ENCODE data around the gene EDRF1.

The EDRF1 gene

GRCh38 chr10:125683821-125684220 lies 35.7 kb upstream of the EDRF1 start:
- Histone ChIP-seq H3K27me3 (ENCODE audit: control insufficient read depth, insufficient read depth, low read length) (no peaks in the 10 kb centered on the region), H3K9me3 (ENCODE audit: control insufficient read depth, low read length) (no peaks in the 10 kb centered on the region), H3K4me1 (no peaks in the 10 kb centered on the region), H3K36me3 (ENCODE audit: control insufficient read depth, insufficient read depth, low read length) (no peaks in the 10 kb centered on the region), H3K9ac (no peak overlapping the region), H3K4me2 (ENCODE audit: low read length) (no peak overlapping the region), H3K27ac (no peak overlapping the region), H2AFZ (no peak overlapping the region), H3K79me2 (no peaks in the 10 kb centered on the region), H3K4me3 (ENCODE audit: low read depth, low read length) (no peak overlapping the region)
- TF ChIP-seq CTCF (IDR thresholded peaks at IDR 0.05), result no peak

- Histone ChIP-seq H3K4me1 (no peaks in the 10 kb centered on the region), H3K4me2 (ENCODE audit: low read length) (no peak overlapping the region), H3K9ac (no peak overlapping the region), H3K79me2 (no peaks in the 10 kb centered on the region), H3K9me3 (ENCODE audit: control insufficient read depth, low read length) (no peaks in the 10 kb centered on the region), H3K27me3 (ENCODE audit: control insufficient read depth, insufficient read depth, low read length) (no peaks in the 10 kb centered on the region), H3K36me3 (ENCODE audit: control insufficient read depth, insufficient read depth, low read length) (no peaks in the 10 kb centered on the region), H2AFZ (no peak overlapping the region), H3K27ac (no peak overlapping the region), H3K4me3 (ENCODE audit: low read depth, low read length) (no peak overlapping the region)
- TF ChIP-seq CTCF (IDR thresholded peaks at IDR 0.05), result no peak
These were observed 34.9 kb upstream of the EDRF1 start for GRCh38 chr10:125684581-125684980.

- no peak for TF ChIP-seq CTCF (IDR thresholded peaks at IDR 0.05)
- Histone ChIP-seq H3K79me2 (no peaks in the 10 kb centered on the region), H3K27me3 (ENCODE audit: control insufficient read depth, insufficient read depth, low read length) (no peaks in the 10 kb centered on the region), H3K4me2 (ENCODE audit: low read length) (no peak overlapping the region), H2AFZ (no peak overlapping the region), H3K4me1 (no peaks in the 10 kb centered on the region), H3K36me3 (ENCODE audit: control insufficient read depth, insufficient read depth, low read length) (no peaks in the 10 kb centered on the region), H3K9ac (no peak overlapping the region), H3K4me3 (ENCODE audit: low read depth, low read length) (no peak overlapping the region), H3K27ac (no peak overlapping the region), H3K9me3 (ENCODE audit: control insufficient read depth, low read length) (no peaks in the 10 kb centered on the region)
These were observed 31.9 kb upstream of the EDRF1 start for GRCh38 chr10:125687507-125688185.

- TF ChIP-seq CTCF (IDR thresholded peaks at IDR 0.05), result no peak
- H3K9me3 ChIP-seq (ENCODE audit: control insufficient read depth, low read length), result no peaks in the 10 kb centered on the region
These were observed 29.4 kb upstream of the EDRF1 start for GRCh38 chr10:125689955-125690569.

More at GRCh38 chr10:125689955-125690569, 29.4 kb upstream of the EDRF1 start:
- Histone ChIP-seq H3K27ac (no peak overlapping the region), H3K4me2 (ENCODE audit: low read length) (no peak overlapping the region), H3K27me3 (ENCODE audit: control insufficient read depth, insufficient read depth, low read length) (no peaks in the 10 kb centered on the region), H3K4me3 (ENCODE audit: low read depth, low read length) (no peak overlapping the region), H3K36me3 (ENCODE audit: control insufficient read depth, insufficient read depth, low read length) (no peaks in the 10 kb centered on the region), H3K9ac (no peak overlapping the region), H3K79me2 (no peaks in the 10 kb centered on the region), H2AFZ (no peak overlapping the region), H3K4me1 (no peaks in the 10 kb centered on the region)
